Measurements from ENCODE around the gene FMNL1. TPM values are rescaled to one million over a fixed set of nuclear protein-coding genes. Genes with fewer than 3 reads are reported as not detected.
A peak's percentile ranks its signal among the peaks of the same experiment; 100 is the strongest.

Gene FMNL1
- total and polyA plus RNA-seq, 7 donors: 8.9 to 35.5 (median 11.0) TPM

GRCh38 chr17:45263477-45263860, 41.8 kb downstream of the FMNL1 start:
- H3K36me3 ChIP-seq: peaks cover 29 to 56% (median 46%) of the 10 kb centered on the region in 4 donors
- H3K27me3 ChIP-seq: no peaks in the 10 kb centered on the region
- TF ChIP-seq POLR2AphosphoS5 (IDR thresholded peaks at IDR 0.05): peak in 1 of 4 donors; percentile 17
- TF ChIP-seq EP300 (IDR thresholded peaks at IDR 0.05): no peak
- H3K4me3 ChIP-seq: no peak overlapping the region
- intact Hi-C loops (cut with DNase I): no loop called here
- H3K4me1 ChIP-seq: peaks cover 0 to 20% (median 14%) of the 10 kb centered on the region in 4 donors
- no peak for DNase-seq
- H3K27ac ChIP-seq: peak overlapping the region in 3 of 4 donors; percentile 39 to 67 (median 66)
- H3K9me3 ChIP-seq: no peaks in the 10 kb centered on the region
- WGBS, 2 donors: 78 to 87% methylated on average over 7 of the region's 7 CpGs

- Histone ChIP-seq H3K4me3 (no peak overlapping the region), H3K9me3 (no peaks in the 10 kb centered on the region), H3K36me3 (peaks cover 39 to 65% (median 55%) of the 10 kb centered on the region in 4 donors), H3K27me3 (no peaks in the 10 kb centered on the region), H3K27ac (no peak overlapping the region), H3K4me1 (peaks cover 0 to 20% (median 14%) of the 10 kb centered on the region in 4 donors)
- DNase-seq: no peak
- no peak for TF ChIP-seq EP300 (IDR thresholded peaks at IDR 0.05)
- no peak for TF ChIP-seq POLR2AphosphoS5 (IDR thresholded peaks at IDR 0.05)
- TF ChIP-seq CTCF (IDR thresholded peaks at IDR 0.05): no peak
- TF ChIP-seq POLR2A (IDR thresholded peaks at IDR 0.05): no peak
- intact Hi-C loops (cut with DNase I): no loop called here
- WGBS, 2 donors: 94 to 95% methylated on average over 14 of the region's 14 CpGs
Observed at GRCh38 chr17:45264430-45264829, 42.7 kb downstream of the FMNL1 start.

- Histone ChIP-seq H3K27me3 (no peaks in the 10 kb centered on the region), H3K4me3 (no peak overlapping the region), H3K4me1 (peaks cover 0 to 20% (median 14%) of the 10 kb centered on the region in 4 donors), H3K36me3 (peaks cover 45 to 71% (median 61%) of the 10 kb centered on the region in 4 donors), H3K9me3 (no peaks in the 10 kb centered on the region), H3K27ac (no peak overlapping the region)
- no peak for DNase-seq
- WGBS, 2 donors: 49 to 86% methylated on average over 8 of the region's 8 CpGs
- intact Hi-C loops (cut with DNase I): no loop called here
- TF ChIP-seq POLR2AphosphoS5 (IDR thresholded peaks at IDR 0.05): no peak
- TF ChIP-seq EP300 (IDR thresholded peaks at IDR 0.05): no peak
- no peak for TF ChIP-seq CTCF (IDR thresholded peaks at IDR 0.05)
- TF ChIP-seq POLR2A (IDR thresholded peaks at IDR 0.05): no peak
Observed at GRCh38 chr17:45264988-45265387, 43.3 kb downstream of the FMNL1 start.

- Histone ChIP-seq H3K27me3 (no peaks in the 10 kb centered on the region), H3K36me3 (peaks cover 53 to 79% (median 69%) of the 10 kb centered on the region in 4 donors), H3K9me3 (no peaks in the 10 kb centered on the region), H3K4me1 (peaks cover 0 to 20% (median 14%) of the 10 kb centered on the region in 4 donors), H3K4me3 (no peak overlapping the region), H3K27ac (no peak overlapping the region)
- DNase-seq: no peak
- TF ChIP-seq EP300 (IDR thresholded peaks at IDR 0.05) (no peak), CTCF (IDR thresholded peaks at IDR 0.05) (no peak), POLR2A (IDR thresholded peaks at IDR 0.05) (no peak), POLR2AphosphoS5 (IDR thresholded peaks at IDR 0.05) (no peak)
- WGBS, 2 donors: 6 to 52% methylated on average over 1 of the region's 1 CpG
- intact Hi-C loops (cut with DNase I): no loop called here
Observed at GRCh38 chr17:45265821-45266220, 44.1 kb downstream of the FMNL1 start.

- H3K36me3 ChIP-seq: peaks cover 56 to 85% (median 75%) of the 10 kb centered on the region in 4 donors
Observed at GRCh38 chr17:45266372-45266926, 44.8 kb downstream of the FMNL1 start.

More at GRCh38 chr17:45266372-45266926, 44.8 kb downstream of the FMNL1 start:
- DNase-seq: peak; percentile 61
- Histone ChIP-seq H3K4me1 (peaks cover 0 to 19% (median 14%) of the 10 kb centered on the region in 4 donors), H3K27me3 (no peaks in the 10 kb centered on the region), H3K27ac (no peak overlapping the region), H3K4me3 (no peak overlapping the region), H3K9me3 (no peaks in the 10 kb centered on the region)
- intact Hi-C loops (cut with DNase I): no loop called here
- WGBS, 2 donors: 96 to 98% methylated on average over 13 of the region's 13 CpGs
- no peak for TF ChIP-seq POLR2A (IDR thresholded peaks at IDR 0.05)
